ENCODE measurements around the gene DRC1.

DRC1 gene

DNA sequence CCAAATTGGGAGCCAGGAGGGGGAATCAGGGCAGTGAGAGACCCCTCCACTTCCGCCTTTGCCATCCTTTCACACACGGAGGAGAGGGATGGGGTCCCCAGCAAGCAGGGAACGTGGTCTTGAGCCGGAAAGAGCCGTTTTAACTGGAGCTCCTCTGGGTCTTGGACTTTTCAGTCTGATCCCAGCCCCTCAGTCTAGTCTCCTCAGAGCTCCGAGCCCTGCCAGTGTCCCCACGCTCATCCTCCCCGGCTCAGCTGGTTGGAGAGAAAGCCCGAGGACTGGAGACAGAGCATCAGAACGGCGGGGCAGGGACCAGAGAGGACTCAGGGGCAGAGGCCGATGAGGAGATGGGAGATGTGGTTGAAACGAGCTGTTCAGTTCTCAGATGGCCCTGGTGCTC is 102.3 kb downstream of the DRC1 start:
- H4K8ac ChIP-seq (ENCODE audit: low read depth, low read length): no peak overlapping the region
- H2BK5ac ChIP-seq (ENCODE audit: low read length): no peak overlapping the region
- no peak overlapping the region for H2BK12ac ChIP-seq (ENCODE audit: low read length)
- H3K27ac ChIP-seq (replicated peaks; ENCODE audit: low read length): no peak overlapping the region
- H3K18ac ChIP-seq (ENCODE audit: low read length): peak overlapping the region; percentile 89
- peak overlapping the region; percentile 81 for H3K4ac ChIP-seq (ENCODE audit: low read length)
- peak overlapping the region; percentile 66 for H3K14ac ChIP-seq (ENCODE audit: low read length)
- no peaks in the 10 kb centered on the region for H3K36me3 ChIP-seq (replicated peaks in 1 of 2; ENCODE audit: control insufficient read depth in 2 of 2, insufficient read depth in 2 of 2, low read length in 2 of 2)
- no peak overlapping the region for H2BK120ac ChIP-seq (ENCODE audit: low read depth, low read length)
- H3K9ac ChIP-seq (ENCODE audit: low read depth, low read length, poor library complexity): no peak overlapping the region
- H2BK15ac ChIP-seq (ENCODE audit: low read length): peak overlapping the region; percentile 90
- no peak for DNase-seq (ENCODE audit: low spot score)
- peak overlapping the region; percentile 93 for H2AK5ac ChIP-seq (ENCODE audit: low read depth, low read length)
- H3K27me3 ChIP-seq (ENCODE audit: control insufficient read depth in 3 of 3, insufficient read depth in 3 of 3, low read depth in 1 of 3, low read length in 3 of 3): peaks cover 0 to 11% (median 0%) of the 10 kb centered on the region in 3 experiments
- peak overlapping the region in 1 of 2 donors; percentile 75 for H3K4me3 ChIP-seq (ENCODE audit: low read length in 2 of 2)
- H3K4me1 ChIP-seq (ENCODE audit: control insufficient read depth in 2 of 2, insufficient read depth in 1 of 2, low read depth in 1 of 2, low read length in 2 of 2): peaks cover 9 to 21% of the 10 kb centered on the region in 2 donors
- H3K9me3 ChIP-seq (replicated peaks in 1 of 2; ENCODE audit: control insufficient read depth in 2 of 2, insufficient read depth in 1 of 2, low read depth in 1 of 2, low read length in 2 of 2): peaks cover 1 to 10% of the 10 kb centered on the region in 2 donors
- H2AFZ ChIP-seq (ENCODE audit: low read length): peak overlapping the region; percentile 20
- peak overlapping the region; percentile 57 for H3K23ac ChIP-seq (ENCODE audit: low read depth, low read length, poor library complexity)
- no peak overlapping the region for H4K91ac ChIP-seq (ENCODE audit: low read depth, low read length, poor library complexity)
- peak overlapping the region; percentile 90 for H3K4me2 ChIP-seq (ENCODE audit: insufficient read depth, low read length, poor library complexity, severe bottlenecking)
- WGBS, 2 donors (ENCODE audit: extremely low coverage in 2 of 2, insufficient read length in 2 of 2, insufficient replicate concordance in 1 of 2): no CpG with 5 or more reads among the region's 13 CpGs
- no peaks in the 10 kb centered on the region for H3K79me1 ChIP-seq (ENCODE audit: low read depth, low read length)

DNA sequence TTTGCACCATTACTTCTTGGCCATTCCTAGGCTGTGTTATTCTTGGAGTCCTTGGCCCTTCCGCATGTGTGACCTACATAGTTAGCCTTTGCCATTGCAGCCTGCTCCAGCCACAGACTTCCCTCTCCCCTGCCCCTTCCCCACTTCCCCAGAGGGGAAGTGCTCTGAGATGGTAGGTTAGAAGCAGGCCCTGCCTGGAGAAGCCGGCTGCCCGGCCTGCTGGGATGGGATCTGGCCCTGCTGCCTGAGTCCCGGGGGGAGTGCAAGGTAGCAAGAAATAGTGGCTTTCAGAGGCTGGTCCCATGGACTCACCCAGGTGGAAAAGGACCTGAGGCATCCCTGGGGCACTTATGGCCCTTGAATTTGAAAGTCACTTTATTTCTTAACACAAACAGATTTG is 104.6 kb downstream of the DRC1 start:
- Histone ChIP-seq H3K18ac (ENCODE audit: low read length) (no peak overlapping the region), H3K27ac (replicated peaks; ENCODE audit: low read length) (no peak overlapping the region), H3K4ac (ENCODE audit: low read length) (no peak overlapping the region), H3K4me2 (ENCODE audit: insufficient read depth, low read length, poor library complexity, severe bottlenecking) (no peak overlapping the region), H3K79me1 (ENCODE audit: low read depth, low read length) (no peaks in the 10 kb centered on the region), H3K23ac (ENCODE audit: low read depth, low read length, poor library complexity) (no peak overlapping the region), H3K9ac (ENCODE audit: low read depth, low read length, poor library complexity) (no peak overlapping the region), H2BK5ac (ENCODE audit: low read length) (no peak overlapping the region), H2BK12ac (ENCODE audit: low read length) (no peak overlapping the region), H2BK120ac (ENCODE audit: low read depth, low read length) (no peak overlapping the region), H3K27me3 (ENCODE audit: control insufficient read depth in 3 of 3, insufficient read depth in 3 of 3, low read depth in 1 of 3, low read length in 3 of 3) (peaks cover 0 to 11% (median 0%) of the 10 kb centered on the region in 3 experiments), H3K36me3 (replicated peaks in 1 of 2; ENCODE audit: control insufficient read depth in 2 of 2, insufficient read depth in 2 of 2, low read length in 2 of 2) (no peaks in the 10 kb centered on the region), H2AK5ac (ENCODE audit: low read depth, low read length) (peak overlapping the region; percentile 4), H2BK15ac (ENCODE audit: low read length) (no peak overlapping the region), H3K14ac (ENCODE audit: low read length) (no peak overlapping the region), H4K91ac (ENCODE audit: low read depth, low read length, poor library complexity) (no peak overlapping the region), H2AFZ (ENCODE audit: low read length) (peak overlapping the region; percentile 69), H3K9me3 (replicated peaks in 1 of 2; ENCODE audit: control insufficient read depth in 2 of 2, insufficient read depth in 1 of 2, low read depth in 1 of 2, low read length in 2 of 2) (peaks cover 1 to 12% of the 10 kb centered on the region in 2 donors), H3K4me3 (ENCODE audit: low read length in 2 of 2) (no peak overlapping the region), H3K4me1 (ENCODE audit: control insufficient read depth in 2 of 2, insufficient read depth in 1 of 2, low read depth in 1 of 2, low read length in 2 of 2) (peaks cover 6 to 21% of the 10 kb centered on the region in 2 donors), H4K8ac (ENCODE audit: low read depth, low read length) (no peak overlapping the region)
- no peak for DNase-seq (ENCODE audit: low spot score)
- no CpG with 5 or more reads among the region's 4 CpGs for WGBS, 2 donors (ENCODE audit: extremely low coverage in 2 of 2, insufficient read length in 2 of 2, insufficient replicate concordance in 1 of 2)

Measured in neuronal stem cell (in vitro differentiated cells).